GM19351 (cell line): ENCODE data around the gene ING1.
"Not testable (repeated sequence)": the region's sequence is repeated elsewhere in the genome, so short reads cannot be mapped to it uniquely, and the experiment has no call there.

Experiments used
- ATAC-seq: cut with Tn5 transposase; IDR thresholded peaks from one replicate; pipeline ENCODE4 v1.9.1; 2021; ENCODE audit warnings: mild to moderate bottlenecking, moderate library complexity; ENCODE audit not compliant: unreplicated experiment

The ING1 gene

GRCh38 chr13:110713642-110713952, at the start of gene ING1:
TSS of gene ING1 (plus strand) at chr13:110713700. CDS start at chr13:110714150, 450 bp downstream.
- no peak for ATAC-seq

- ATAC-seq: no peak
These were observed 49.5 kb upstream of the ING1 start for GRCh38 chr13:110664041-110664440.

- no peak for ATAC-seq
These were observed 48.8 kb upstream of the ING1 start for GRCh38 chr13:110664673-110665072.

- ATAC-seq: no peak
These were observed 47.8 kb upstream of the ING1 start for GRCh38 chr13:110665491-110666254.

- no peak for ATAC-seq
These were observed 47.3 kb upstream of the ING1 start for GRCh38 chr13:110666255-110666533.

- ATAC-seq: no peak
These were observed 44.5 kb upstream of the ING1 start for GRCh38 chr13:110669036-110669435.

GRCh38 chr13:110669814-110670213, 43.7 kb upstream of the ING1 start:
- ATAC-seq: not testable (repeated sequence)

- peak; percentile 82 for ATAC-seq
These were observed 36.6 kb upstream of the ING1 start for GRCh38 chr13:110676595-110677587.

- no peak for ATAC-seq
These were observed 35.6 kb upstream of the ING1 start for GRCh38 chr13:110677731-110678545.

GRCh38 chr13:110680852-110681251, 32.6 kb upstream of the ING1 start:
- no peak for ATAC-seq

GRCh38 chr13:110681868-110682550, 31.5 kb upstream of the ING1 start:
- ATAC-seq: no peak

GRCh38 chr13:110682746-110683145, 30.8 kb upstream of the ING1 start:
- no peak for ATAC-seq

GRCh38 chr13:110683203-110683883, 30.2 kb upstream of the ING1 start:
- ATAC-seq: no peak

- no peak for ATAC-seq
These were observed 29.6 kb upstream of the ING1 start for GRCh38 chr13:110683921-110684320.

GRCh38 chr13:110684388-110685056, 29.0 kb upstream of the ING1 start:
- ATAC-seq: no peak

- ATAC-seq: no peak
These were observed 28.0 kb upstream of the ING1 start for GRCh38 chr13:110685305-110686020.

- ATAC-seq: no peak
These were observed 25.8 kb upstream of the ING1 start for GRCh38 chr13:110687736-110688135.

- no peak for ATAC-seq
These were observed 24.5 kb upstream of the ING1 start for GRCh38 chr13:110689041-110689440.

GRCh38 chr13:110689711-110690110, 23.8 kb upstream of the ING1 start:
- no peak for ATAC-seq
